Liver (tissue), 3 donors: Measurements from ENCODE around the gene TGFBR3.

Experiments
- EGR1 ChIP-seq, 2 donors: IDR thresholded peaks; 2 replicates each; pipeline ENCODE4 v1.6.1; 2016 to 2018; ENCODE audit warnings: antibody characterized with exemption in 2 of 2, low read depth in 2 of 2
- GABPA ChIP-seq, 2 donors: IDR thresholded peaks in 1 of 2; conservative IDR thresholded peaks in 1 of 2; 2 replicates each; pipeline ENCODE4 v1.6.1; 2016; ENCODE audit warnings: antibody characterized with exemption in 2 of 2, mild to moderate bottlenecking in 1 of 2, moderate library complexity in 1 of 2
- JUND ChIP-seq, 2 donors: IDR thresholded peaks; 2 replicates each; pipeline ENCODE4 v1.6.1; 2016; ENCODE audit warnings: antibody characterized with exemption in 2 of 2
- RAD21 ChIP-seq, 2 donors: IDR thresholded peaks; 2 replicates each; pipeline ENCODE4 v1.6.1; 2016; ENCODE audit warnings: antibody characterized with exemption in 2 of 2, mild to moderate bottlenecking in 2 of 2
- SP1 ChIP-seq: IDR thresholded peaks from 2 replicates; pipeline ENCODE4 v1.6.1; 2018; ENCODE audit warnings: antibody characterized with exemption, mild to moderate bottlenecking
- TF ChIP-seq, protein P1 (sequence below): fragments of 150-350 bp; IDR thresholded peaks from 2 replicates; pipeline ENCODE4 v1.5.1; 2017; ENCODE audit warnings: improper control_type of control experiment, low read depth, low read length; ENCODE audit not compliant: missing input control
- donor health status: healthy.
- donor health status: healthy.

DNA sequence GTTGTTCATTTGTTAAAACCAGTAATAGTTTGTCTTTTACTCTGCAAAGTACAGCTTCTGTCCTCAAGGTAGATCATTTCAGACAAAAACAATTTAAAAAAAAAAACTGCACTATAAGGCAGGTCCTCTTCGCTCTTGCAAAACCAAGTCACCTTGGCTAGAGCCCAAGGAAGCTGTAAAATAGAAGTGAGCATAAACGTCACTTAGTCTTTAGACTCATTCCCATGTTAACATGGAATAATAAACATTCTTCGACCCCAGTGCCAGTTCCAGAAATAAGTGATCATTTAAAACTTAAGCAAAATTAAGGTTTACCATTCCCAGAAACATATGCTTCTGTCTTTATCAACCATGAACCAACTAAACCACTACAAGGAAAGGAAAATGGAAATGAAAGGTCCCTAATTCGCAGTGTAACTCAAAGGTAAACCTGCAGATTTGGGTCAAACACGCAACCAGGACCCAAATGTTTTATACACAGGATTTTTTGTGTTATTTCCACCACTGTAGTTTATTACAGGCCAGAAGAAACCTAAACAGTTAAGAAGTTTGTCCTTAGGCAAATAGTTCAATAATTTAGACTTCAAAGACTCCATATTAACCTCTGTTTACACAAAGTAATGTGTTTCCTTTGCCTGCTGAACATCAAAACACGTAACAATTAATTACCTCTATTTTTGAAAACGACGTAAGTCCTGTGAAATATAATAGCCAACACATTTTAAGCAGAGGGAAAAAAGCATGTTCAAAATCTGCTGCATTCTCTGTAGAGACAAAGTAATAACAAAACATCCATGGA is 54.6 kb downstream of the TGFBR3 start:
- TF ChIP-seq, protein P1, sequence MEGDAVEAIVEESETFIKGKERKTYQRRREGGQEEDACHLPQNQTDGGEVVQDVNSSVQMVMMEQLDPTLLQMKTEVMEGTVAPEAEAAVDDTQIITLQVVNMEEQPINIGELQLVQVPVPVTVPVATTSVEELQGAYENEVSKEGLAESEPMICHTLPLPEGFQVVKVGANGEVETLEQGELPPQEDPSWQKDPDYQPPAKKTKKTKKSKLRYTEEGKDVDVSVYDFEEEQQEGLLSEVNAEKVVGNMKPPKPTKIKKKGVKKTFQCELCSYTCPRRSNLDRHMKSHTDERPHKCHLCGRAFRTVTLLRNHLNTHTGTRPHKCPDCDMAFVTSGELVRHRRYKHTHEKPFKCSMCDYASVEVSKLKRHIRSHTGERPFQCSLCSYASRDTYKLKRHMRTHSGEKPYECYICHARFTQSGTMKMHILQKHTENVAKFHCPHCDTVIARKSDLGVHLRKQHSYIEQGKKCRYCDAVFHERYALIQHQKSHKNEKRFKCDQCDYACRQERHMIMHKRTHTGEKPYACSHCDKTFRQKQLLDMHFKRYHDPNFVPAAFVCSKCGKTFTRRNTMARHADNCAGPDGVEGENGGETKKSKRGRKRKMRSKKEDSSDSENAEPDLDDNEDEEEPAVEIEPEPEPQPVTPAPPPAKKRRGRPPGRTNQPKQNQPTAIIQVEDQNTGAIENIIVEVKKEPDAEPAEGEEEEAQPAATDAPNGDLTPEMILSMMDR, result no peak
- TF ChIP-seq JUND (IDR thresholded peaks at IDR 0.05) (no peak), SP1 (no peak), RAD21 (IDR thresholded peaks at IDR 0.05) (no peak), EGR1 (IDR thresholded peaks at IDR 0.05; ENCODE audit: low read depth in 2 of 2) (no peak), GABPA (IDR thresholded peaks at IDR 0.05 in 1 of 2, conservative IDR thresholded peaks at IDR 0.05 in 1 of 2) (no peak)
